GM18505 (cell line): ENCODE results near the gene ANGPTL5.
"Not testable (repeated sequence)": the region's sequence is repeated elsewhere in the genome, so short reads cannot be mapped to it uniquely, and the experiment has no call there.

Experiments
- ATAC-seq: cut with Tn5 transposase; IDR thresholded peaks from one replicate; pipeline ENCODE4 v1.9.1; 2021; ENCODE audit not compliant: unreplicated experiment
- POLR2A ChIP-seq: IDR thresholded peaks from 4 replicates; pipeline ENCODE4 v1.6.1; 2011; ENCODE audit warnings: borderline replicate concordance; ENCODE audit not compliant: insufficient read depth, insufficient read length; ENCODE audit errors: extremely low read depth

ANGPTL5 gene

DNA sequence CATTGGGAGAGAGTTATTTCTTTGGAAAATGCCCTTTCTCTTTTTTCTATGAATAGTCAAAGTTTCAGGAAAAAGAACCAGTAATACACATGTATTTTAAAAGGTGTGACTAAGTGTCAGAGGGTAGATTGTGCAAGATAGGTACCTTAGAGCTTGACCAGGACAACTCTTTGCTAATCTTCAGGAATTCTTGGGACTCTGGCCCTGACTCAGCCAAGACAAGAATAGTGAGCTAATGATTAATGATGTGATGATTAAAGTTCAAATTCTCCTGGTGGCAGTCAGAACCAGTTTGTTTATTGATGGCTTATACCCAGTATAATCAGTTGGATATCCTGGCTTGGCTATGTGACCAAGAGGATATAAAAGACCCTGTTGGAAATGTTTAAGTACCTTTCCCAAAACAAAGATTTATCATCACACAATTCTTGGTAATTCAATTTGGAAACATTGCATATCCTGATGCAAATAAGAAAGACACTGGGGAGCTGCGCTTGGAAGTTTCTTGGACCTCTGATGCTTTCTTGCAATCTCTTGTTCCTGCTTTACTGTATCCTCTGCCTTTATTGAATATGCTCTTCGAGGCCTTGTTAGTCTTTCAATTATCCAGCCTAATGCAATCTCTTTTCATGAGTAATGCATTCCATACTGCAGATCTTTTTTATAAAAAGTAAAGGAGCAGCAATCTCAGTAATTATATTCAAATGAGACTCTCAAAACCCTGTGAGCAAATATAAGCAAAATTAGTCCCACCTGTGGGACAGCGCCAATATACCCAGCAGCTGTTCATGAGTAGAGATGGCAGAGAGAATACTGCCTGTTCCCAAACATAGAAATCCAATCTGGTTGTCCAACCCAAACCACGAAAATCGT lies 49.5 kb downstream of the ANGPTL5 start:
- no peak for TF ChIP-seq POLR2A
- ATAC-seq, result no peak

DNA sequence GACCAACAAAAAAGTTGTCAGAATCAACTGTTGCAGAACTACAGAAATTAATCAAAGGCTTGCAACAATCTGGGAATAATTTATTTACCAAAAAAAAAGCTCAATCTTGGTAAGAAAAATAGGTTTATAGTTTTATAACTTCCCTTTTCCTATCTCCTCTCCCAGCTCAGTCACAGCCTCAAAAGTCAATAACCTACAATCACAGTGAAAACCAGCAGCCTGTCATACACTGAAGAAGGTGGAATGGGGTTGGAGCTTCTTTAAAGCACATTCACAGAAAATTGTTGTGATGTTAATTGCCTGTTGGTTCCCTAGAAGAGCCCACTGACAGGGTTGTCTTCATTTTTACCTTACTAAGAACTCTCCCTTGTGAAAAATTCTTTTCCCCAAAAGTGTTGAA lies 52.2 kb downstream of the ANGPTL5 start:
- no peak for TF ChIP-seq POLR2A
- no peak for ATAC-seq

DNA sequence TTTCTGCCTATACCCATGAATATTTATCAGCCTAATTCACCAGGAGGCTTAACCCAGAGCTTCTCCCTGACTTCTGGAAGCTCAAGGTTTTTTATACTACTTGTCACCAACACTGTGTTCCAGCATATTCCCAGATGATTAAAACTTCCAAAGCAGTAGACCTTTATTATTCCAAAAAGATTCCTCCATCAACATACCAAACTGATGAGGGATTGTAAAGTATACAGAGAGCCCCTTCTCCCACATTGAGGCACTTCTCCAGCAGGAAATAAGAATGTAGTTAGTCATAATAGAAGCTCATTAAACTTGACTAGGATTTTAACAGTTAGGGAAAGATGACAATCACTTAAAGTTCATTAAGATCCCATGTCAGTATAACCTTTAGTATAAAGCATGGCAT lies 53.0 kb downstream of the ANGPTL5 start:
- ATAC-seq, result no peak
- TF ChIP-seq POLR2A, result no peak

- TF ChIP-seq POLR2A, result no peak
- no peak for ATAC-seq
These were observed 53.7 kb downstream of the ANGPTL5 start for GRCh38 chr11:101862391-101863233.

GRCh38 chr11:101860696-101861427 lies 55.5 kb downstream of the ANGPTL5 start:
- TF ChIP-seq POLR2A, result no peak
- peak; percentile 81 for ATAC-seq

DNA sequence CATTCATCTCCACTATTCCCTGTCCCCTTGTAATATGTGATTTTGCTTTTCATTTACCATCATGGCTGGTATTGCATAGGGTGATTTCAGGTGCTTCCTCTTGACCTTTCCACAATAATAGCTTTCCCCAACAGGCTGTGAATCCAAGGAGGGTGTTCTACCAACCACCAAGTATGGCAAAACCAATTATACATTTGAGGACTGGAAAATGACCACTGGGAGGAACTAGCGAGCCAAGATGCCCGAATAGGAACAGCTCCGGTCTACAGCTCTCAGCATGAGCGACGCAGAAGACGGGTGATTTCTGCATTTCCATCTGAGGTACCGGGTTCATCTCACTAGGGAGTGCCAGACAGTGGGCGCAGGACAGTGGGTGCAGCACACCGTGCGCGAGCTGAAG lies 64.1 kb downstream of the ANGPTL5 start:
- not testable (repeated sequence) for ATAC-seq

DNA sequence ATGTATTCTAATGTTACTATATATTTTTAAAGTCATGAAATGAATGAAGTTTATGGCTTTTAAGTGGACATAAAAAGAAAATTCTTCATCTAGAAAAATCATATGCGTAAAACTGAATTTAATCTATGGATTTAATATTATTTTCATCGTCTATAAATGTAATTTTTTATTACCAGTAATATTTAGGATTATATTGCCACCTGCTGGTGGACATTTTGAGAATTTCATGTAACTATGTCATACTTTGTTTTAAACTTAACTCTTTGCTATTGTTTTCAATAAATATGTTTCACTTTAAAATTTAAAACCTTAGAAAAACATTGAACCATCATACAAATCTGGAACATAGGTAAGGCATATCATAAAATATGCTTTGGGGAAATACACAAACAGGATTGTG lies 68.1 kb downstream of the ANGPTL5 start:
- no peak for ATAC-seq
- no peak for TF ChIP-seq POLR2A

- TF ChIP-seq POLR2A, result no peak
- ATAC-seq, result no peak
These were observed 71.7 kb downstream of the ANGPTL5 start for GRCh38 chr11:101844608-101845007.

DNA sequence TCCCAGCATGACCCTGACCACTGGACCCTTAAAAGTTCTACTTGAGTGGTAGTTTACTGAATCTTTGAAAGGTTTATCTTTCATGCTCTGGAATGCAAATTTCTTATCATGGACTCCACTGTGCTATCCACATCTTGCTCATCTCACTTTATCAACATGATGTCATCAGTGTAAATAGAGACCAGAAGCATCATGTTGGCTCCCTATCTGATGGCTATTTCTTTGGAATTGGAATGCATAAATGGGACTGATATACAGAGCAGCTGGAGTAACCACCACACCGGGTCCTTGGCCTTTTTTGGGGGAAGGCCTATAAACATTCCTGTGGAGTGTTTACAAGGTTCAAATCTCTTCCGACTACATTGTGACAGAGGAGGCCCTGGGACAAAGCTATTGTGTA lies 75.6 kb downstream of the ANGPTL5 start:
- no peak for ATAC-seq
- TF ChIP-seq POLR2A, result no peak
